Fibroblast of skin of back (primary cell): ENCODE measurements around the gene GAL3ST1.
"Not testable (repeated sequence)": the region's sequence is repeated elsewhere in the genome, so short reads cannot be mapped to it uniquely, and the experiment has no call there.

Source experiments
- DNase-seq: peaks from one replicate; pipeline ENCODE4 v3.0.0-alpha.2; 2013

The GAL3ST1 gene

GRCh38 chr22:30596199-30596598 lies 21.7 kb upstream of the GAL3ST1 start:
- no peak for DNase-seq

DNA sequence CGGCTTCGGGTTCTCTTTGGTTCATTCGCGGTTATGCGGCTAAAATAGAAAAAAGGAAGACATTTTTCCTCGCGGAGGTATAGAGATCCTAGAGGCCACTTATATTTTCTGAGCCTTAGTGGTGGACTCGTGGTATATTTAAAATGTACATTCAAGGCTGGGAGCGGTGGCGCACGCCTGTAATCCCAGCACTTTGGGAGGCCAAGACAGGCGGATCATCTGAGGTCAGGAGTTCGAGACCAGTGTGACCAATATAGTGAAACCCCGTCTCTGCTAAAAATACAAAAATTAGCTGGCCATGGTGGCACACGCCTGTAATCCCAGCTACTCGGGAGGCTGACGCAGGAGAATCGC lies 17.9 kb upstream of the GAL3ST1 start:
- not testable (repeated sequence) for DNase-seq

- DNase-seq = peak; percentile 99
Observed at GRCh38 chr22:30591588-30592359, 17.3 kb upstream of the GAL3ST1 start, which contains the start of gene PES1. Gene PES1 (minus strand): TSS chr22:30591910. CDS start chr22:30591833, 77 bp downstream.

DNA sequence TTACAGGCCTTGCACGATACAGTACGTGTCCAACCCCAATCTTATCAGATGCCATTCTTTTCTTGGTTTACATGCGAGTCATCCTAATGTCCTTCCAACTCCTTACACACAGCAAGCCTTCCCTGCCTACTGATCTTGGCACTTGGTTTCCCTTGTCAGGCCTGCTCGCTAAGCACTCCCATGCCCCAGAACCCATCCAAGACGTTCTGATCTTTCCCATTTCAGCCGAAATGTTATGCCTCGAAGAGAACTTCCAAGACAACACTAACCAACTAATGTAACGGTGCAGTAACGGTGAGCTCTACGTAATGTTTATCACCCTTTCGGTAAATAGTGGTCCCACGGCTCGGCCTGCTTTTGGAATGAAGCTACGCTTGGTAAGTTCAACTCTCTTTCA lies 16.7 kb upstream of the GAL3ST1 start:
- peak; percentile 24 for DNase-seq

GRCh38 chr22:30586414-30586813 lies 11.9 kb upstream of the GAL3ST1 start:
- no peak for DNase-seq

- no peak for DNase-seq
Observed at GRCh38 chr22:30584441-30584840, 10.0 kb upstream of the GAL3ST1 start.

- no peak for DNase-seq
Observed at GRCh38 chr22:30582788-30583545, 8.5 kb upstream of the GAL3ST1 start.

DNA sequence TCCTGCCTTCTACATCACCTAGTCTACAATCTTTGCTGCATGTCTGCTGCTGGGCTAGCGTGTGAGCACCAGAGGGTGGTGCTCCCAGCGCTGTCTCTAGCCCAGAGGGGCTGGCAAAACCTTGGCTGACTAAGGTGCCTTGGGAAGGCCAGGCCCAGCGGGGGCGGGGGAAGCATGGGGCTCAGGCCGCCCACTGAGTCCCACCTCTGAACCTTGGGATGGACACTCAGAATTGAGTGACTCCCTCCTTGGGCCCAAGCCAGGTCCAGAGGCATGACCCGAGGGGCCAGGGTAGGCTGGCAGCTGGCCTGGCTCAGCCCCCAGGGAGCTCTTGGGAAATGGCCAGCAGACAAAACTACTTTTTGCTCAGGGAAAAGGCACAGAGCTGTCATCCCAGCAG lies 7.6 kb upstream of the GAL3ST1 start:
- no peak for DNase-seq

- no peak for DNase-seq
Observed at GRCh38 chr22:30580896-30581295, 6.4 kb upstream of the GAL3ST1 start.

DNA sequence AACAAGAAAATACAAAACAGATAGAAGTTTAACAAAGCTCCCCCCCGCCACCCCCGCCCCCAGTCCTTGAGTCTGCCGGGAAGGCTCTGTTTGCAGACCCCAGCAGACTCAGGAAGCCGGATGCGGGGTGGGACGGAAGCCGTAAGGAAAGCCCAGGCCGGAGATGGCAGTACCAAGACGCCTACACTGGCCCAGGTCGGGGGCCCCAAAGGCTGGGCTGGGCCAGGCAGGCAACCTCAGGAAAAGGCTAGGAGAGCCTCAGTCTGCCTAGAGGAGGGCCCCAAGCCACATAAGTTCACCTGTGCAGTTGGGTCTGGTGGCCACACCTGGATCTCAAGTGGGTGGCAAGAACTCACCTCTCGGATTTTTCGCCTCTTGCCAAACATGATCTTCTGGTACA lies 4.0 kb upstream of the GAL3ST1 start:
- no peak for DNase-seq

DNA sequence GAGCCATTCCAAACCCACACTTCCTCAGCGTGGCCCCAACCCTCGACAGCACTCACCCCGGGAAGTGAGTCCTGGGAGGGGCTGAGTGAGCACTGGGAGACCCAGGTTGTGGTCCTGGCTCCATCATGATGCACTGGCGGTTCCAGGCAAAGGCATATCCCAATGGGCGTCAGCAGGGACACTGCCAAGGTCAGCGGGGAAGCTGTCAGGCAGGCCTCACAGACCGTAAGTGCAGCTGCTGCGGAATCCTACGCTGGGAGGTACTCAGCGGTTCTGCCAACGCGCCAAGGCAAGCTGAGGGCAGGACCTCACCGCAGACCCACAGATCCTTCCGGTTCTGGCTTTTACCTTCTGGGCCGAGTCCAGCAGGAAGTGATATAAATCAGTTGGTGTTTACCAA lies 1.4 kb upstream of the GAL3ST1 start:
- no peak for DNase-seq

DNA sequence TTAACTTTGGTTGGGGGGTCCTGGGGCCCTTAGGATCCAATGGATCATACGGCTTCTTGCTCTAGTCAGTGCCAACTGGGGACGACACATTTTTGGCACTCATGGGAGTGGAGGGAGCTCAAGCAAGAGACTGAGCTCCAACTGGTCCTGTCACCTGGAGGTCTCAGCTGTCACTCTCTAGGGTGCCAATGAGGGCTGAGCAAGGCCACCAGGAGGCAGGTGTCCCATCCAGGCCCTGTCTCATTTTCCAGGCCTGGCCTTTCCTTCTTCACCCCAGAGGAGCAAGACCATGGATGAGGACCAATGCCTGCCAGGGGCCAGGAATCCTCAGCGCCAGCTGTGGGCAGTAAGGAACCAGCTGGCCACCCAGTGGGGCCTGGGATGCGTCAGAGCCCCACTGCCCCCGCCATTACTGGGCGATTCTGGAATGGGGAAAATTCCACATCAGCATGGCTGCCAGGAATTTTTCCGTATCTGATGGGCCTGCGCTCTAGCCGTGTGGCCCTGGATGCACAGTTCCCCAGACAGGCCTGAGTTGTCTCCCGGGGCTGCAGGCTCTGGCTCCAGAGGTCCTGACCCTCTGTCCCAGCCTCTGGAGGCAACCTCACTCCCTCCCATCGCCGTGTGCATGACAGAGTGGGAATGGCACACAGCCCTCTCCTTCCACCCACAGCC lies 669 bp upstream of the GAL3ST1 start:
- DNase-seq = peak; percentile 30

- DNase-seq = no peak
Observed at GRCh38 chr22:30573594-30574094, 821 bp downstream of the GAL3ST1 start.

- DNase-seq = no peak
Observed at GRCh38 chr22:30572840-30573593, 1.4 kb downstream of the GAL3ST1 start.

DNA sequence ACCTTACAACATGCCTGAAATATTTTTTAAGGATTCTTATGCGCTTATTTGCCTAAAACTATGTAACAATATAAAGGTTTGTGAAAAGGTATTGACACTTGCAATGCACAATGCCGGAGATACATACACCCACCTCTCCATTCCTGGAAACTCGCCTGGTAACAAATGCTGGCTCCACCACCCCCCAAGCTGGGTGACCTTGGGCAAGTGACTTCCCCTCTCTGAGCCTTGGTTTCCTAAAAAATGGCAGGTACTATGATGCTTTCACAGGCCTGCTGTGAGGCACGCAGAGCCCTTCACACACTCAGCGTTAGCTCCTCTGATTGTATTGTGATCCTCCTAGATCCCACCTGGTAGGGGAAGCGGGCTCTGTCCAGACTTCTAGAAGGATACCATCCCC lies 2.3 kb downstream of the GAL3ST1 start:
- DNase-seq = no peak

DNA sequence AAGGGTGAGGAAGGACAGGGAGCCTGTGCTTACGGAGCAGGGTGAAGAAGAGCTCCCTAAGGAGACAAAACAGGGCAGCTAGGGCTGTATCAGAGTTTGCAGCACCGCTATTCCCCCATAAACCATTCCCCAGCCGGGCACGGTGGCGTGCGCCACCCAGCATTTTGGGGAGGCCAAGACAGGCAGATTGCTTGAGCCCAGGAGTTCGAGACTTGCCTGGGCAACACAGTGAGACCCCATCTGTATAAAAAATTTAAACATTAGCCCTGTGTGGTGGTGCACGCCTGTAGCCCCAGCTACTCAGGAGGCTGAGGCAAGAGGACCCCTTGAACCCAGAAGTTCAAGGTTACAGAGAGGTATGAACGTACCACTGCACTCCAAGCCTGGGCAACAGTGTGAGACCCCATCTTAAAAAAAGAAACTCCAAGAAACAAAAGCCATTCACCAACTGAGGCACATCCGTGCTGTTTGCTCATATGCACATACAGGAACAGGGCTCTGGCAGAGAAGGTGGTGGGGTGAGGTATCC lies 4.7 kb downstream of the GAL3ST1 start:
- no peak for DNase-seq

DNA sequence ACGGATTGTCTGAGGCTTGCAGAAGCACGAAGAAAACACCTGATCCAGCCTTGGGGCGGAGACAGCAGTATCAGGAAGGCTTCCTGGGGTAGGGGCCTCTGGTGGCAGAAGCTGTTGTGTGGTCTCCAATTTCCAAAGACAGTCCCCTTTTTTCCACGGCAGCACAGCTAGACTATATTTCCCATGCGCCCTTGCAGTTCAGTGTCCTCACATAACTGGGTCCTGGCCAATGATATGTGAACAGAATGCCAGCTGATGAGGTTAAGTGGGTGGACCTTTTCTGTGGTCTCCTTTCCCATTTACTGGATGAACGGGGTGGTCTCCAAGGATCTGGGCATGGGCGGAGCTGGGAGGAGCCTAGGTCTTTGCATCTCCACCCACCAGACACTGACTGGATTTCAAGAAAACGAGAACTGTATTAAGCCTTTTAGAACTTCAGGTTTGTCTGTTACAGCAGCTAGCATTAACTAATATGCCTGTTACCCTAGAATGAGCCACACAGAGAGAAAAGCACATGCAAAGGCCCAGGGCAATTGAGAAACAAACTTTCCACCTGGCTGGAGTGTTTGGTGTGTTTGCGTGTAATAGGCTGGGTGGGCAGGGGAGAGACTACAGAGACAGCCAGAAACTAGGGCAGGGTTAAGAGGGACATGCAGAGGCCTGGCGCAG lies 6.2 kb downstream of the GAL3ST1 start:
- no peak for DNase-seq

- DNase-seq = not testable (repeated sequence)
Observed at GRCh38 chr22:30567277-30567676, 7.2 kb downstream of the GAL3ST1 start.

DNA sequence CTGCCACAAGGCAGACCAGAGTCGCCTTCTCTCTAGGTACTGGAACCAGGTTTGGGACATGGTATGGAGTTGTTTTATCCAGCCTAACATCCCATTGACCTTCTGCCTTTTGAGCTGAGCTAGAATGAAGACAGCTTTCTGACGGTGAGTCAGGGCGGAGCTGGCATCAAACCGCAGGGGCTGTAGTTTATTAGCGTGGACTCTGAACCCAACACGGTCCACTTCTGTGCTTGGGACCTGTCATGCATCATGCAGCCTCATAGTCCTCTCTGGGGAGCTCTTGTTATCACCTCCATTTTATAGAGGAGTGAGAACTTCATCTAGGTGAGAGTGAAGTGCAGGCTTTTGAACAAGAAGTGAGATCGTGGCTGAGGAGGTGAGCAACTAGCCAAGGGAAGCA lies 8.3 kb downstream of the GAL3ST1 start:
- no peak for DNase-seq

- no peak for DNase-seq
Observed at GRCh38 chr22:30565341-30565740, 9.1 kb downstream of the GAL3ST1 start.

GRCh38 chr22:30564761-30565119 lies 9.7 kb downstream of the GAL3ST1 start:
- DNase-seq = no peak
